IMR-90 (cell line): Measurements from ENCODE around the gene ME3. TPM values are rescaled to one million over a fixed set of nuclear protein-coding genes. Genes with fewer than 3 reads are reported as not detected.

Source experiments
- ATAC-seq: fragments of 200-7000 bp; cut with Tn5 transposase; 2 replicates; pipeline ENCODE4 v1.9.1; 2020; ENCODE audit warnings: low read depth, mild to moderate bottlenecking, moderate library complexity
- BruUV-seq: library from RNA; stranded (reverse); fragments of 400-500 nt; replicated peaks from 2 replicates; lab custom pipeline; 2021; lab: Mats Ljungman, UMichigan
- CTCF ChIA-PET: fragments of 300-600 bp; formaldehyde crosslinking; extraction: SDS; loops from one replicate; lab custom pipeline; 2021; ENCODE audit warnings: antibody characterized with exemption; lab: Yijun Ruan, JAX
- POLR2A ChIA-PET: fragments of 300-600 bp; sonication (Branson Sonifier 250); formaldehyde crosslinking; loops from one replicate; lab custom pipeline; 2022; ENCODE audit warnings: antibody characterized with exemption; ENCODE audit not compliant: unreplicated experiment; lab: Charles Lee
- DNase-seq: peaks from one replicate; pipeline ENCODE4 v3.0.0; 2013
- H2AFZ ChIP-seq: replicated peaks from 2 replicates; pipeline ENCODE3; 2013; ENCODE audit warnings: low read length, mild to moderate bottlenecking; ENCODE audit not compliant: poor library complexity
- H2AK5ac ChIP-seq: 2 replicates; pipeline ENCODE4 v1.6.1; 2013; ENCODE audit warnings: low read depth, low read length, inconsistent platforms
- H2AK9ac ChIP-seq: replicated peaks from 2 replicates; pipeline ENCODE3; 2013; ENCODE audit warnings: mild to moderate bottlenecking, low read depth, low read length, moderate library complexity; ENCODE audit not compliant: poor library complexity
- H2BK120ac ChIP-seq: 2 replicates; pipeline ENCODE4 v1.6.1; 2013; ENCODE audit warnings: low read depth, low read length, inconsistent platforms
- H2BK15ac ChIP-seq: 3 replicates; pipeline ENCODE4 v1.6.1; 2013; ENCODE audit warnings: low read depth, low read length, inconsistent platforms
- H2BK20ac ChIP-seq: 2 replicates; pipeline ENCODE4 v1.6.1; 2013; ENCODE audit warnings: low read depth, mild to moderate bottlenecking, inconsistent platforms, low read length, moderate library complexity
- H2BK5ac ChIP-seq: 2 replicates; pipeline ENCODE4 v1.6.1; 2013; ENCODE audit warnings: mild to moderate bottlenecking, low read depth, low read length, inconsistent platforms; ENCODE audit not compliant: poor library complexity, severe bottlenecking
- H3K14ac ChIP-seq: replicated peaks from 2 replicates; pipeline ENCODE4 v1.6.1; 2013; ENCODE audit warnings: low read depth, low read length, inconsistent platforms
- H3K18ac ChIP-seq: 2 replicates; pipeline ENCODE4 v1.6.1; 2013; ENCODE audit warnings: low read depth, low read length, control low read depth
- H3K23ac ChIP-seq: 2 replicates; pipeline ENCODE4 v1.6.1; 2013; ENCODE audit warnings: low read depth, low read length, inconsistent platforms
- H3K27ac ChIP-seq: 2 replicates; pipeline ENCODE4 v1.5.1; 2013; ENCODE audit warnings: mild to moderate bottlenecking, control low read depth, low read length; ENCODE audit not compliant: insufficient read depth
- H3K27me3 ChIP-seq: 2 replicates; pipeline ENCODE4 v1.6.1; 2013; ENCODE audit warnings: low read length; ENCODE audit not compliant: control insufficient read depth, insufficient read depth
- H3K36me3 ChIP-seq: 2 replicates; pipeline ENCODE4 v1.6.1; 2013; ENCODE audit warnings: low read length, mixed read lengths; ENCODE audit not compliant: control insufficient read depth, insufficient read depth
- H3K4ac ChIP-seq: 2 replicates; pipeline ENCODE4 v1.6.1; 2013; ENCODE audit warnings: low read depth, low read length, inconsistent platforms
- H3K4me1 ChIP-seq: 2 replicates; pipeline ENCODE4 v1.6.1; 2013; ENCODE audit warnings: low read length, mixed read lengths; ENCODE audit not compliant: control insufficient read depth, insufficient read depth
- H3K4me2 ChIP-seq: 2 replicates; pipeline ENCODE4 v1.6.1; 2013; ENCODE audit warnings: low read depth, mild to moderate bottlenecking, control low read depth, low read length, moderate library complexity
- H3K4me3 ChIP-seq: 2 replicates; pipeline ENCODE4 v1.5.1; 2013; ENCODE audit warnings: low read depth, mild to moderate bottlenecking, control low read depth, low read length, moderate library complexity; ENCODE audit not compliant: insufficient read depth
- H3K56ac ChIP-seq: 2 replicates; pipeline ENCODE4 v1.6.1; 2013; ENCODE audit warnings: low read length, inconsistent platforms; ENCODE audit not compliant: insufficient read depth; ENCODE audit errors: extremely low read depth
- H3K79me1 ChIP-seq, 2 experiments: 2 replicates each; pipeline ENCODE4 v1.6.1; 2013; ENCODE audit warnings: low read length in 2 of 2, inconsistent platforms in 1 of 2, low read depth in 1 of 2
- H3K9ac ChIP-seq: 2 replicates; pipeline ENCODE4 v1.6.1; 2013; ENCODE audit warnings: low read depth, low read length, control low read depth
- H3K9me1 ChIP-seq: 2 replicates; pipeline ENCODE4 v1.6.1; 2013; ENCODE audit warnings: low read length, inconsistent platforms; ENCODE audit not compliant: insufficient read depth
- H3K9me3 ChIP-seq: 2 replicates; pipeline ENCODE4 v1.6.1; 2013; ENCODE audit warnings: low read length; ENCODE audit not compliant: control insufficient read depth, insufficient read depth
- H4K20me1 ChIP-seq: 2 replicates; pipeline ENCODE4 v1.6.1; 2013; ENCODE audit warnings: low read length, inconsistent platforms; ENCODE audit not compliant: insufficient read depth
- H4K5ac ChIP-seq: 2 replicates; pipeline ENCODE4 v1.6.1; 2013; ENCODE audit warnings: mild to moderate bottlenecking, low read depth, low read length, control low read depth
- H4K8ac ChIP-seq, 2 experiments: 2 replicates each; pipeline ENCODE4 v1.6.1; 2013; ENCODE audit warnings: low read depth in 2 of 2, low read length in 2 of 2, control low read depth in 1 of 2, inconsistent platforms in 1 of 2
- H4K91ac ChIP-seq: 2 replicates; pipeline ENCODE4 v1.6.1; 2013; ENCODE audit warnings: low read depth, low read length, inconsistent platforms; ENCODE audit not compliant: insufficient read depth
- BHLHE40 ChIP-seq: fragments of 150-350 bp; IDR thresholded peaks from 2 replicates; pipeline ENCODE4 v1.6.1; 2016; ENCODE audit warnings: mild to moderate bottlenecking, low read depth, low read length
- CEBPB ChIP-seq: IDR thresholded peaks from 2 replicates; pipeline ENCODE4 v1.6.1; 2012; ENCODE audit warnings: low read depth, low read length, improper control_type of control experiment
- CHD1 ChIP-seq: IDR thresholded peaks from 2 replicates; pipeline ENCODE4 v1.6.1; 2012; ENCODE audit warnings: low read depth, low read length, improper control_type of control experiment
- CTCF ChIP-seq: conservative IDR thresholded peaks from 2 replicates; pipeline ENCODE4 v1.5.1; 2012; ENCODE audit warnings: mild to moderate bottlenecking, low read depth, low read length, improper control_type of control experiment
- ELK1 ChIP-seq: fragments of 150-350 bp; IDR thresholded peaks from 2 replicates; pipeline ENCODE4 v1.6.1; 2016; ENCODE audit warnings: low read depth, mild to moderate bottlenecking, low read length, moderate library complexity, borderline replicate concordance
- FOS ChIP-seq: fragments of 150-350 bp; IDR thresholded peaks from 2 replicates; pipeline ENCODE4 v1.6.1; 2016; ENCODE audit warnings: low read depth, low read length
- MAFK ChIP-seq: IDR thresholded peaks from 2 replicates; pipeline ENCODE4 v1.6.1; 2012; ENCODE audit warnings: low read depth, low read length, improper control_type of control experiment
- MAZ ChIP-seq: IDR thresholded peaks from 2 replicates; pipeline ENCODE4 v1.6.1; 2012; ENCODE audit warnings: low read depth, mild to moderate bottlenecking, low read length, improper control_type of control experiment, moderate library complexity, borderline replicate concordance
- NFE2L2 ChIP-seq: fragments of 150-350 bp; IDR thresholded peaks from 2 replicates; pipeline ENCODE4 v1.6.1; 2016; ENCODE audit warnings: low read depth, mild to moderate bottlenecking, low read length
- RAD21 ChIP-seq: IDR thresholded peaks from 2 replicates; pipeline ENCODE4 v1.6.1; 2012; ENCODE audit warnings: low read length, improper control_type of control experiment
- RCOR1 ChIP-seq: IDR thresholded peaks from 2 replicates; pipeline ENCODE4 v1.6.1; 2012; ENCODE audit warnings: mild to moderate bottlenecking, low read length, improper control_type of control experiment; ENCODE audit not compliant: insufficient replicate concordance
- RFX5 ChIP-seq: IDR thresholded peaks from 2 replicates; pipeline ENCODE4 v1.8.0; 2012; ENCODE audit warnings: low read depth, mild to moderate bottlenecking, low read length, moderate library complexity
- SMC3 ChIP-seq: fragments of 150-350 bp; IDR thresholded peaks from 2 replicates; pipeline ENCODE4 v1.6.1; 2016; ENCODE audit warnings: low read depth, mild to moderate bottlenecking, antibody characterized with exemption, low read length, moderate library complexity
- WGBS, 2 experiments: methylation state at CpG; one replicate each; pipeline versions ENCODE4 v1.1.5 to v1.1.7; 2013; ENCODE audit warnings: missing lambda C conversion rate in 2 of 2; ENCODE audit not compliant: insufficient read length in 1 of 2; ENCODE audit errors: extremely low coverage in 2 of 2; 5-methylcytosine and 5-hydroxymethylcytosine counted together
- dilution Hi-C: fragments of 300-500 bp; cut with HindIII; formaldehyde crosslinking; loops from one replicate; pipeline ENCODE4 v1.14.3; 2018; ENCODE audit warnings: low sequenced_read_pairs; ENCODE audit not compliant: unreplicated experiment
- in situ Hi-C: fragments of 300-500 bp; cut with MboI; formaldehyde crosslinking; loops from 3 replicates; pipeline ENCODE4 v1.14.3; 2019; ENCODE audit warnings: low sequenced_read_pairs, inconsistent platforms, mixed read lengths
- intact Hi-C: fragments of 100-400 bp; cut with micrococcal nuclease; formaldehyde crosslinking; loops from 2 replicates; pipeline ENCODE4 v1.10.0; 2022
- polyA plus RNA-seq, 3 experiments: library from polyadenylated mRNA; depleted of rRNA; stranded (reverse); fragments of >200 nt; gene quantifications; 2 replicates each; pipeline ENCODE4 v1.2.3, GENCODE V29; 2012; ENCODE audit warnings: low replicate concordance in 1 of 3
- total RNA-seq: library from RNA; depleted of rRNA; stranded (reverse); fragments of >200 nt; gene quantifications from 2 replicates; pipeline ENCODE4 v1.2.3, GENCODE V29; 2012

ME3 gene
- total and polyA plus RNA-seq, 2 of the 4 experiments (the other 2 are of a cell fraction), result 7.8 to 9.0 TPM

- Histone ChIP-seq H3K27me3 (no peaks in the 10 kb centered on the region), H3K14ac (peak overlapping the region; percentile 71), H3K36me3 (no peaks in the 10 kb centered on the region), H3K9me1 (peaks cover 29% of the 10 kb centered on the region), H3K56ac (no peak overlapping the region), H2AK5ac (peak overlapping the region; percentile 78), H2AFZ (peak overlapping the region; percentile 35), H3K9me3 (no peaks in the 10 kb centered on the region), H2BK20ac (peak overlapping the region; percentile 90), H3K4me1 (peaks cover 22% of the 10 kb centered on the region), H3K23ac (peak overlapping the region; percentile 8; the same call in 1 of the 2 replicates), H4K91ac (peak overlapping the region; percentile 86), H2AK9ac (peak overlapping the region; percentile 18), H4K5ac (peak overlapping the region; percentile 52), H3K4me2 (no peak overlapping the region), H3K18ac (peak overlapping the region; percentile 56; the same call in 1 of the 2 replicates), H3K4me3 (no peak overlapping the region), H2BK120ac (peak overlapping the region; percentile 89), H3K9ac (no peak overlapping the region), H3K27ac (no peak overlapping the region), H4K8ac (peak overlapping the region; percentile 31 to 67; a peak in 2 of 4 replicates), H3K4ac (peak overlapping the region; percentile 81), H4K20me1 (no peaks in the 10 kb centered on the region), H2BK15ac (peak overlapping the region; percentile 42; the same call in 2 of the 3 replicates), H3K79me1 (peaks cover 0 to 4% of the 10 kb centered on the region in 2 experiments; a peak in 1 of 4 replicates), H2BK5ac (no peak overlapping the region)
- ChIA-PET POLR2A (interaction anchor here (0.8 kb wide), 1 partner anchor 68 kb away, joined by 3 read pairs; no protein-coding TSS in a partner anchor), CTCF (interaction anchor here (0.6 to 0.9 kb wide), 2 partner anchors 148 to 343 kb away, joined by 3 read pairs; no protein-coding TSS in a partner anchor)
- intact Hi-C loops (loop anchor here (1.0 to 5.0 kb wide), 7 partner anchors 95 to 463 kb away; no protein-coding TSS in a partner anchor), in situ Hi-C loops (loop anchor here (5.0 kb wide), 3 partner anchors 151 to 461 kb away; no protein-coding TSS in a partner anchor), dilution Hi-C loops (no loop called here)
- WGBS, 2 experiments, result no CpG with 5 or more reads among the region's 9 CpGs
- DNase-seq, result peak; percentile 80
- peak; percentile 78 for ATAC-seq
- BruUV-seq, result no TSS peak
- TF ChIP-seq ELK1 (no peak), CHD1 (no peak), RAD21 (peak; percentile 99), RCOR1 (no peak), CEBPB (peak; percentile 75), RFX5 (no peak), SMC3 (peak; percentile 99), NFE2L2 (no peak), BHLHE40 (no peak), MAZ (peak; percentile 43; the same call in 1 of the 2 replicates), FOS (no peak), CTCF (peak; percentile 96), MAFK (no peak)
These were observed 216.1 kb downstream of the ME3 start for GRCh38 chr11:86456075-86456939.
